Jurkat, Clone E6-1 (cell line): Measurements from ENCODE around the gene PXDC1.
"Not testable (repeated sequence)": the region's sequence is repeated elsewhere in the genome, so short reads cannot be mapped to it uniquely, and the experiment has no call there.

Experiments
- DNase-seq: peaks from one replicate; pipeline ENCODE4 v3.0.0-alpha.2; 2011; ENCODE audit warnings: low read depth, low spot score
- H3K4me3 ChIP-seq: 2 replicates; pipeline ENCODE4 v1.5.1; 2011; ENCODE audit warnings: mild to moderate bottlenecking, low read length, control low read depth, moderate library complexity

PXDC1 gene

DNA sequence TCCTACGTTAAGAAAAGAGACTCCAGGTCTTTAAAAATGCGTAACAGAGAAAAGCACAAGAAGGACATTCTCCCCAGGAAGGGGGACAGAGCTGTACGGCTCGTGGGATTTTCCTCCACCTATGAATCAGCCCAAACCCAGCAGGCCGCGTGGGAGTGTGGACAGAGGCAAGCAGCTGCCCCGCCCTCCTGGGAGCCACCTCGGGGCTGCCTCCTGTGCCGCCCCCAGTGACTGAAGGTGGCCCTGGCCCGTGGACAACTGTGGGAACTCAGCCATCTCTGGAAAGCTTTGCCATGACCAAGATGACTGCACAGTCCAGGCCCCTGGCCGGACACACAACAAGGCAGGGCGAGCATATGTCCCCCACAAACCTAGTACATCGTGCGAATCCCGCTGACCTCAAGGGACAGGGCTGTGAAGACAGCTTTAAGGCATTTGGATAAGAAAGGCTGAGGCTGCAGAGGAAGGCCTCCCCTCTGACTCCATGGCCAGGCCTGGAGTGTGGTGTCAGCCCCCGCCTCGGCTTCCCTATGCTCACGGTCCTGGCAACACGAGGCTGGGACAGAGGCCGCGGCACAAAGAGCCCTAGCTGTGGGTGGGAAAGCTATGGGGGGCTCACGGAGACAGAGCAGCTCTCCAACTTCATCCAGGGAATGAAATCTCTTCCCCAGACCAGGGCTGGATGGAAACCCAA is 26.9 kb downstream of the PXDC1 start:
- H3K4me3 ChIP-seq, result no peak overlapping the region
- DNase-seq, result no peak

DNA sequence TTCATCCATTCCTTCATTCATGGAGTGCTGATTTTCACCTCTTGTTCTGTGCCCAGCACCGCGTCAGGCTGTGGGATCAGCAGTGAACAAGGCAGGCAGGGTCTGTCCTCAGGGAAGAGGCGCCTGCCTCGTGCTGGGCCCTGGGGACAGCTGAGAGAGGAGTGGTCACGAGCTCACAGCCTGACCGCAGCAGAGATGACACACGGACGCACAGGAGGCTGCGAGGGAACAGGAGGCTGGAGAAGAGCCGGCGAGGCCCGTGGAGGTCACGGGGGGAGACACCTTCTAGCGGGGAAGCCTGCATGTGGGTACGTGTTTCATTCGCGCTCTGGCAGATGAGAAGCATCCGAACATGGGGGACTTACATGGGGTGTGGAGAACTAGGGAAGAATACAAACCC is 27.5 kb downstream of the PXDC1 start:
- no peak overlapping the region for H3K4me3 ChIP-seq
- no peak for DNase-seq

DNA sequence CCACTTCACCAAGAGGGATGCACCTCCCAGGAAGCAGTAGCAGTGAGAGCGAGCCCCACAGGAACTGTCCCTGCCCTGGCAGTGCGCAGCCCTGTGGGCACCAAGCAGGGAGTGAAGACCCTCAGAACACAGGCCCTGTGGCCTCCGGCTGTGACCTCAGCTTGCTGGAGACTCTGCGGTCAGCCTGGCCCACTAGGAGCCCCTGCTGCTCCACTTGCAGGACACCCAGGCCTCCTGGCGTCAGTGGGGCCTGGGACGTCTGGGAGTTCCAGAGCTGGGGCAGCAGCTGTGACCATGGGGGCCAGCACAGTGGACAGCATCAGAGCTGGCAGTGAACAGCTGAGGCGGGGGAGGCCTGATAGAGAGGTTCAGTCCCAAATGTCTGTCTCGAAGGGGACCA is 28.3 kb downstream of the PXDC1 start:
- DNase-seq, result no peak
- H3K4me3 ChIP-seq, result no peak overlapping the region

DNA sequence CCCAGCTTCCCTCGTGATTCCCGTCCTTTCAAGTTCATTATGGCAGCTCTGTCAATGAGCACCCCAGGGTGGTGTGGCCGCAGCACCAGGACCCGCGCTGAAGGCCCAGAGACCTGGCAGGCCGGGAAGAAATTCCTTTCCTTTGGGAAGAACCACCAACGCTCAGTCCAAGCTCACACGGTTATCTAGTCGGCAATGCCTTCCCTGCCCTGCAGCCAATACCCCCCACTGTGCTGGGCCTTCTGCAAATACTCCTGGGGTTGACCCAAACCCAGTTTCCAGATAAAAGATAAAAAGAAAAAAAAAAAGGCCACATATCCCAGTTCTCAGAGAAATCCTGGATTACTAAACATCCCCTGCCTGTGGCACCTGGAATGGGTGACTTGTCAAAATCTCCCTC is 28.7 kb downstream of the PXDC1 start:
- no peak overlapping the region for H3K4me3 ChIP-seq
- DNase-seq, result no peak

DNA sequence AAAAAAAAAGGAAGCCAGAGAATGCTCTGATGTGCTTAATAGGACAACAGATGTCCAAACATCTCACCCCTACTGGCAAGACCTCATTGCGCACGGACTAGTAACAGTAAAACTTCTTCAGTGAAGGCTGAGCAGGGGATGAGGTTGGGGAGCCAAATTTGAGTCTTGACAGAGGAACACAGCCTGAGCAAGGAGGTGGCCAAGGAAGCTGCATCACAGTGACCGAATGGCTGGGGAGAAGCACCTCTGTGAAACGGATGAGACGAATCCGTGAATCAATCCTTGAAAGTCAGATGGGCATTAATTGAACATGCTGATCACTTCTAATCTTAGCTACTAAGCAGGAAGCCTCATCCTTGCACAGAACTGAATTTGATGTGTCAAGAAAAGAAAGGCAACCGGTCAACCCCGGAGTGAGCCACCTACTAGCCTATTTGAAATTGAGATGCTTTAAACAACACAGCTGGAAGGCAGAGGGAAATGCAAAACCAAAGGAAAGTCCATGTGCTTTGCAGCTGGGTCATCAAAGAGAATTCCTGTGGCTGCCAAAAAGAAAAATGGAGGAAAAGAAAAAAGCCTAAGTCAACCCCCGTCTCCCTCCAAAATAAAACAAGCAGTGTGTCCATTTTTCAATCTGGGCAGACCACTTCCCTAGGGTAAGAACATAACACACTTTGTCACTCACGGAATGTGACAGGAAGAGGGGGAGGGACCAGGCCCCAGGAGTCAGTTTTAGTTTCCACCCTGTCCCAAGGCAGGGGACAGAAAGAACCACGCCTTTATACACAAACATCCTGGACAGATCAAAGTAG is 29.5 kb downstream of the PXDC1 start:
- no peak overlapping the region for H3K4me3 ChIP-seq
- DNase-seq, result no peak

DNA sequence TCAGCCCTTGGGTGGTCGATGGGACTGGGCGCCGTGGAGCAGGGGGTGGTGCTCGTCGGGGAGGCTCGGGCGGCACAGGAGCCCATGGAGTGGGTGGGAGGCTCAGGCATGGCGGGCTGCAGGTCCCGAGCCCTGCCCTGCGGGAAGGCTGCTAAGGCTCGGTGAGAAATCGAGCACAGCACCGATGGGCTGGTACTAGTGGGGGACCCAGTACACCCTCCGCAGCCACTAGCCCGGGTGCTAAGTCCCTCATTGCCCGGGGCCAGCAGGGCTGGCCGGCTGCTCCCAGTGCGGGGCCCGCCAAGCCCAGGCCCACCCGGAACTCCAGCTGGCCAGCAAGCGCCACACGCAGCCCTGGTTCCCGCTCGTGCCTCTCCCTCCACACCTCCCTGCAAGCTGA is 30.7 kb downstream of the PXDC1 start:
- not testable (repeated sequence) for H3K4me3 ChIP-seq, DNase-seq

DNA sequence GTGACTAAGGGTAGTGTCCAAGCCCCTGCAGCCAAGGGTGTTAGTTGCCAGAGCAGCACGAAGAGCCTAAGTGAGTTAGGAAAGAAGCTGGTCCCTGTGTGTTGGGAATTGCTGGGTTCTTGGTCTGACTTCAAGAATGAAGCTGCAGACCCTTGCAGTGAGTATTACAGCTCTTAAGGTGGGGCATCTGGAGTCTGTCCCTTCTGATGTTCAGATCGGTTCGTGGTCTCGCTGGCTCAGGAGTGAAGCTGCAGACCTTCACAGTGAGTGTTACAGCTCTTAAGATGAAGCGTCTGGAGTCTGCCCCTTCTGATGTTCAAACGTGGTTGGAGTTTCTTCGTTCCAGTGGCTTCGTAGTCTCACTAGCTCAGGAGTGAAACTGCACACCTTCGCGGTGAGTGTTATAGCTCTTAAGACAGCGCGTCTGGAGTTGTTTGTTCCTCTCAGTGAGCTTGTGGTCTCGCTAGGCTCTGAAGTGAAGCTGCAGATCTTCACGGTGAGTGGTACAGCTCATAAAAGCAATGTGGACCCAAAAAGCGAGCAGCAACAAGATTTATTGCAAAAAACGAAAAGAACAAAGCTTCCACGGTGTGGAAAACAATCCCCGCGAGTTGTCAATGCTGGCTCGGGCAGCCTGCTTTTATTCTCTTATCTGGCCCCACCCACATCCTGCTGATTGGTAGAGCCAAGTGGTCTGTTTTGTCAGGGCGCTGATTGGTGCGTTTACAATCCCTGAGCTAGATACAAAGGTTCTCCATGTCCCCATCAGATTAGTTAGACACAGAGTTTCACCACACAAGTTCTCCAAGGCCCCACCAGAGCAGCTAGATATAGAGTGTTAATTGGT is 31.8 kb downstream of the PXDC1 start:
- H3K4me3 ChIP-seq, result no peak overlapping the region
- peak; percentile 27 for DNase-seq

DNA sequence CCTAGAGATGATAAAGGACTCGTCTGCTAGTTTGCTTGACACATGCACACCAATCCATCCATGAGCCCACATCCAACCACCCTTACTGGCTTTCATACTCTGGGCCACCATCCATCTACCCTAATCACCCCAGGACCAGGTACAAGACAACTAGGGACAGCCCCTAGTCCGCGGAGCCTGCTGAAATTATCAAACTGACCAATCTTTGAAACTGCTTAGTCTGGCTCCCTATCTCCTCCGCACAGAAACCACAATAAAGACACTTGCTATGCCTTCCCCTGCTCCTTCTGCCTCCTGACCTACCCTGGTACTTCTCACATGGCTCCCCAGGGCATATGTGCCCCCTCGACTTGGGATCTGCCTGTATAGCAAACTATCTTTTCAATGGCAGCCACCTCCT is 33.1 kb downstream of the PXDC1 start:
- no peak overlapping the region for H3K4me3 ChIP-seq
- DNase-seq, result no peak

DNA sequence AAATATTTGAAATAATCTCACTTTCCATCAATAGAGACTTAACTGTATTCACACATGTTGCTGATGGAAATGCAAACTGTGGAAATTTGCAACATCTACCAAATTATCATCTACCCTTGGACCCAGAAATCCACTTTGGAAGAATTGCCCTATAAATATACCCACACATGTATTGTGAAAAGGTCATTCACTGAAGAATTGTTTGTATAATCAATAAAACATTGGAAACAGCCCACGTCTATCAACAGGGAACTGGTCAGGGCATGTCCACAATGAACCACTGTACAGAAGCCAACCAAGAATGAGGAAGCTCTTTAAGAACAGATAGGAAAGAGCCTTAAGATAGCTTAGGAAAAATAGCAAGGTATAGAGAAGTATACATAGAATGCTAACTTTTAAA is 36.2 kb downstream of the PXDC1 start:
- no peak for DNase-seq

DNA sequence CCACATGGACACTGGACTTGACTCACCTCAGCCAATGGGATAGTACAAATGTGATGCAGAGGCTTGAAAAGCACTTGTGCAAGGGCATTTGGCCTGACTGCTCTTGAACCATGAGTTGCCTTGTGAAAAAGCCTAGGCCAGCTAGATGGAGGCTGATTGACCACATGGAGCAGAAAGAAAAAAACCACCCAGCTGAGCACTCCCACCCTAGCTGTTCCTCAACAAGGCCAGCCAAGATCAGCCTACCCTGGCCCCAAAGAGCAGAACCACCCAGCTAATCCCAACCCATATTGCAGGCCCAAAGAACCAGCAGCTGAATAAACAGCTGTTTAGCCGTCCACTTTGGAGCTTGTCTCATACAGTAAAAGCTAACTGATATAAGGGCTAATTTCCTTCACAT is 36.7 kb downstream of the PXDC1 start:
- no peak for DNase-seq
- H3K4me3 ChIP-seq, result no peak overlapping the region

More for the DNA sequence above, 36.2 kb downstream of the PXDC1 start:
- no peak overlapping the region for H3K4me3 ChIP-seq

DNA sequence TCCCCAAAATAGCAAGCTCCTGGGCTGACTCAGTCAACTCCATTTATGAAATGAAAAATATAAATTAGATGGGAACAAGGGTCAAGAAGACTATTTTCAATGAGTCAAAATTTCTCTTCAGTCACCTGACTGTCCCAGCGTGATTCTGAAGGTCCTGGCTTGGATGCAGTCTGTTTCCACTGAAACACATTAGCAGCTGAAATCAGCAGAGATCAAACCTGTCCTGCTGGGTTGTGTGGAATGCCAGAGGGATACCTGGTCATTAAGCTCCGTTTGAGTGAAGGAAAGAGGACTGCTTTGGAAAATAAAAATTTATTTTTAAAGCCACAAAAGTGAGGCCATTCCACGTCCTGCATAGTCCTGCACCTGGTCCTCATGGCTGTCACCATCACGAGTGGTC is 37.4 kb downstream of the PXDC1 start:
- no peak for DNase-seq
- no peak overlapping the region for H3K4me3 ChIP-seq

DNA sequence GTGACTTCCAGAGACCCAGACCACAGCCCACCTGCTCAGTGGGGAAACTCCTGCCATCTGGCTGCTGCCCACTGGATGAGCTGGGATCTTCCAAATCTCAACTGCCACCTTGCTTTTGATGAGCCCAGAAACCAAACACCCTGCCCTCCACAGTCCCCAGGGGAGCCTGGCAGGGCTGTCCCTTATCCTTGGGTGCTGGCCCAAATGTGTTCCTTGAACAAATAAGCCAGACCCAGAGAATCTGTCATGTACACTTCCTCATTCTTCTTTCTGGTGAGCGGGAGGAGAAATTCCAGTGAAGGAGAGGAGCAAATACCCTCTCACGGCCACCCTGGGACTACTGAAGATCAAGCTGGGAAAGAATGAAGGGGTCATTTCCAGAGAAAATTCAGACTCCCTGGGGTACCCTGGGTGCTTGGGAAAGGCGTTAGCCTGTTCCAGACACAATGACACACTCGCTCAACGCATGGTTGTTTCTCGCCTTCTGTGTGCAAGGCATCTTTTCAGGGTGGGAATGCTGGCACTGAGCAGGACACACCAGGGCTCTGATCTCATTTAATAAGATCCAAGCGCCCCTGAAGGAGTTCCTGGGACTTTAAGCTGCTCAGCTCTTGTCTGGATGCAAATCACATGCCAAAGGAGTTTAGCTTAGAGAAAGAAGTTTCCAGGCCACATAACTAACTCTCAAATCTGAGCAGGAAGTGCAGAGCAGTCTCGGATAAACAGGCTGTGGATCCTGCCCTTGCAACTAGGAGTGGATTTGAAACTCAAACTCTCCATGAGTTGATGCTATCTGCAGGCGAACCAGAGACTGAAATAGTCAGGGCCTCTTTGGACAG is 38.5 kb downstream of the PXDC1 start:
- DNase-seq, result no peak
- H3K4me3 ChIP-seq, result no peak overlapping the region

DNA sequence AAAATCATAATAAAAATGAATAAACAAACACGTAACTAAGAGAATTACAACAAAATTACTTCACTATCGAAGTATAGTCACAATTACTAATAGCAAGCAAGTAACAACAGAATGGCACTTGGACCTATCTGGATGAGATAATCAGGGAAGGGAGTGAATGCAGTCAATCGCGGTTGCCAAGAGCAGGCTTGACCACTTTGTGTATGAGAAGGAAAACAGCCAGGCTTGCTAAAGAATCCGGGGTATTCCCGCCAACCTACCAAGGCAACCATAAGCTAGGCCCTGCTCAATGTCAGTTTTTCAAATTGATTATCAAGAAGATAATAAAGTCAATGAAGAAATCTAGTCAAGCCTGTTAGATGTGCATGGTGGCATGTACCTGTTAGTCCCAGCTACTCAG is 39.7 kb downstream of the PXDC1 start:
- no peak overlapping the region for H3K4me3 ChIP-seq
- no peak for DNase-seq

DNA sequence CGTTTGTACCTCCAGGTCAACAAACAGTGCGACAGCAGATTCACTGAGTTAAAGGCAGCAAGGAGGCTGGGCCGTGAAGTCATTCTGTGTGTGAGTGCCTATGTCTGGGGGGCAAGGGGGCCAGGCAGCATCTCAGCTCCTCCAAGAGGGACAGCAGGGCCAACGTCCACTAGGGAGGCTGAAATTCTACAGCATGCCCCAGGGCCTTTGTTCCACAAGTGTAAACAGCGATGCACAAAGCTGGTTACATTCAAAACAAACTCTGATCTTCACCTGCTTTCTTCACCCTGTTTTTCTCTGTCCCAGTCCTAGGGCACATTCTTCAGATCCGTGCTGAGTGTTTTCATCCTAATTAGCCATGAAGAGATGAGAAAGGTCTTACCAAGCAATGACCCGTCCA is 41.1 kb downstream of the PXDC1 start:
- DNase-seq, result no peak

DNA sequence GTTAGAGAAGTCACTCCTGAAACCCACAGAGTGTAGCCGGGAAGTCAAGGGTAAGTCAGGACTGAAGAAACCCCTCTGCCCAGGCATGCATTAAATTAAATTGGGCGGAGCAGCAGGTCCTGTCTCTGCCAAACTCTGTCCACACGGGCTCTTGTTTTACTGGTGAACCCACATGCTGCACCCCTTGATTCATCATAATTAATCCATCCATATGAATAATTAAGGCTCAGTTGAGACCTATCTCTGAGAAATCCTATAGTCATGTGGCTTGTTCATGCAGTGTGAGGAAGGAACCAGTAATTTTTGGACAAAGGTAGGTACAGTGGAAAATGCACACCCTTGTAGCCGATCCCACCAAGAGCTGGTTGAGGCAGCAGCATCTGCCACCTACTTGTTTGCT is 43.0 kb downstream of the PXDC1 start:
- no peak for DNase-seq
- H3K4me3 ChIP-seq, result no peak overlapping the region

More for the DNA sequence above, 41.1 kb downstream of the PXDC1 start:
- no peak overlapping the region for H3K4me3 ChIP-seq

DNA sequence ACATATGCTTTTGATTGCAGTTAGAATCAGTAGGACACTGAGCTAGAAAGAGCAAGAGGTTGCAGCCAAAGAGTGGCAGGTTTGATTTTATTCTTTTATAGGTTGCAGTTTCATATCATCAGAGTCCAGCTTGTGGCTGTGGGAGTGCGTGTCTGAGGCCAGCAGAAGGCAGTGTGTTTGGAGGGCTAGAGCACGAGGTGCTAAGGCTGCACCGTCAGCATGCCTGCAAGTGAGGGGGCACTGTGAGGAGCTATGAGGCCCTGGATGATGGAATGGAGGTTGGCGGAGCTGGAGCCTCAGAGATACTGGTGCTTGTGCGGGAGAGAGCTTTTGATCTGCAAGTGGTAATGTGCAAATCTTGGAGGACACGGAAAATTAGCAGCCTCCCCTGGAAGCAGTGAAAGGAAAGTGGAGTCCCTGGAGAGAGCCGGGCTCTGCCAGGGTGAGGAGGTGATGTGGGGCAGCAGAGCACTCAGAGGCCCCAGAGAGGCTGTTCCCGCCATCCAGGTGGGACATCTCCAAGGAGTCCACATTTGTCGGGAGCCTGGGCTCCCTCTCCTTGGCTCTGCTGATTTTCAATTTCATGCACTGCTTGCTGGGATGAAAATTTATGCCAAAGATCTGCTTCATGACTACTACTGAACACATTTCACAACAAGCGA is 43.6 kb downstream of the PXDC1 start:
- no peak overlapping the region for H3K4me3 ChIP-seq
- DNase-seq, result no peak

DNA sequence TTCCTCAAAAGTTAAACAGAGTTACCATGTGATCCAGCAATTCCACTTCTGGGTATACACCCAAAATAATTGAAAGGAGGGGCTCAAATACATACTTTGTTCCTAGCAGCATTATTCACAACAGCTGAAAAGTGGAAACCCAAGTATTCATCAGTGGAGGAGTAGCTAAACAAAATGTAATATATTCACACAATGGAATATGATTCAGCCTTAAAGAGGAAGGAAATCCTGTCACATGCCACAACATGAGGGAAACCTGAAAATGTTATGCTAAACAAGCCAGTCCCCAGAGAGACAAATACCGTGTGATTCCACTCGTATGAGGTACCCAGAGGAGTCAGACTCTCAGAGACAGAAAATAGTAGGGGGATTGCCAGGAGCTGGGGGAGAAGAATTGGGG is 44.5 kb downstream of the PXDC1 start:
- DNase-seq, result no peak
- no peak overlapping the region for H3K4me3 ChIP-seq

DNA sequence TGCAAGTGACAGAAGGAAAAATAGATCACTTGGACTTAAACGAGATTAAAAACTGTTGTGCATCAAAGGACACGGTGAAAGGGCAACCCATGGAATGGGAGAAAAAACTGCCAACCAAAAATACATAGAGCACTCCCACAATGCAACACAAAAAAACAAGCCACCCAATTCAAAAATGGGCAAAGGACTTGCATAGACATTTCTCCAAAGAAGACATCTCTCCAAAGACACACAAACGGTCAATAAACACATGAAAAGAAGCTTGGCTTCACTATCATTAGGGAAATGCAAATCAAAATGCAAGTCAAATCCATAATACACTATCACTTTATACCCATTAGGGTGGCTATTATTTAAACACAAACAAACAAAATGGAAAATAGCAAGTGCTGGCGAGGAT is 45.0 kb downstream of the PXDC1 start:
- no peak for DNase-seq

DNA sequence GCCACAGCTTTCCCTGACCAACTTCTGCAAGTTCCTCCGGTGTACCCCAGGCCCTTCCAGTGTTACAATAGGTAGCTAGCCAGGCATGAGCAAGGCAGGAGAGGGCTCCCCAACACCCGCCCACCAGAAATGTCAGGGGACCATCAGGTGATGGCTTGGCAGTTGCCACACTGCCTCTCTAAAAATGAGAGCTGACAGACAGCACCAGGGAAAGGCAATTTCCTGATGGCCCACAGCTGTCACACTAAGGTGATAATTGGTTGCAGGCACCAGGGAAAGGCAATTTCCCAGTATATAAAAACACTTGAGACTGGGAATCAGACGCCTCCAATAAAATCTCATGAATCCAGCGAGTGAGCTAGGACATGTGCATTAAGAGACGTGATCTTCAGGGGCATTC is 49.9 kb downstream of the PXDC1 start:
- no peak for DNase-seq
- no peak overlapping the region for H3K4me3 ChIP-seq

More for the DNA sequence above, 45.0 kb downstream of the PXDC1 start:
- H3K4me3 ChIP-seq, result no peak overlapping the region
